Stomach (tissue), 4 donors: ENCODE results near the gene ST6GALNAC3.

Experiments
- POLR2A ChIP-seq, 4 donors: fragments of 450-650 bp; IDR thresholded peaks; one replicate each; pipeline ENCODE4 v1.6.1; 2016; ENCODE audit warnings: antibody characterized with exemption in 4 of 4, control low read depth in 2 of 4, mild to moderate bottlenecking in 1 of 4, moderate library complexity in 1 of 4
- POLR2AphosphoS5 ChIP-seq, 3 donors: sonication (generic); formaldehyde crosslinking; IDR thresholded peaks; one replicate each; pipeline ENCODE4 v1.6.1; 2016; ENCODE audit warnings: antibody characterized with exemption in 3 of 3
- TF ChIP-seq, protein P1 (sequence below), 7 experiments: fragments of 450-650 bp in 4 of 7; fragments of 200-600 bp in 3 of 7; sonication (generic) in 3 of 7; IDR thresholded peaks; one replicate each; pipeline ENCODE4 v1.5.1; 2016 to 2019; ENCODE audit warnings: antibody characterized with exemption in 7 of 7, control low read depth in 2 of 7, mild to moderate bottlenecking in 1 of 7

DNA sequence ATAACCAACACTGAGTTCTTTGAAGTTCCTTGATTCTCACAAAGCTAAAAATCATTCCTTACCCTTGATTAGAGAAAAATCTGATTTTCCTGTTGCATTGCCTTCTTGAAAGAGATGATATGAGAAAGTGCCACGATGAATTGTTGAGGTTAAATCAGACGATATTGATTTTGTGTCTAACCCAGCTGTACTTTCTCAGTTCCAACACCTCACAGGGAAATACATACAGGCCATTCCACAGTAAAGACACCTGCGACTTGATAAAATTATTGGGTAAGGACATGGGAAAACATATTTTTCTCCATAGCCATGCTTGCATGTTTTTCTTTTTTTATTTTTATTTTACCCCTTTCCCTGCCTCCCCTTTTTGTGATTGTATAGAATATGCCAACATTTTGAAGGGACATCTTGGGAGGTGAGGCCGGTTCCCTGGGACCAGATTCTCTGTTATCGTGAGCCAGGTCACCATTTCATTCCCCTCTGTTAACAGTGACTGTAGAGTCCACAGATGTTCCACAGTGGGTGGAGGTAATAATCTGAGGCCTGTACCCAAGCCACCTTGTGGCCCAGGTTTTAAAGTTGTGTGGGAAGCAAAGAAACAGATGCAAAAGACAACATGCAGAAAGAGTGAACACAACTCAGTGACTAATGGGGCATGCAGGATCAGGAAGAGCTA lies 537.4 kb downstream of the ST6GALNAC3 start:
- TF ChIP-seq, protein P1, sequence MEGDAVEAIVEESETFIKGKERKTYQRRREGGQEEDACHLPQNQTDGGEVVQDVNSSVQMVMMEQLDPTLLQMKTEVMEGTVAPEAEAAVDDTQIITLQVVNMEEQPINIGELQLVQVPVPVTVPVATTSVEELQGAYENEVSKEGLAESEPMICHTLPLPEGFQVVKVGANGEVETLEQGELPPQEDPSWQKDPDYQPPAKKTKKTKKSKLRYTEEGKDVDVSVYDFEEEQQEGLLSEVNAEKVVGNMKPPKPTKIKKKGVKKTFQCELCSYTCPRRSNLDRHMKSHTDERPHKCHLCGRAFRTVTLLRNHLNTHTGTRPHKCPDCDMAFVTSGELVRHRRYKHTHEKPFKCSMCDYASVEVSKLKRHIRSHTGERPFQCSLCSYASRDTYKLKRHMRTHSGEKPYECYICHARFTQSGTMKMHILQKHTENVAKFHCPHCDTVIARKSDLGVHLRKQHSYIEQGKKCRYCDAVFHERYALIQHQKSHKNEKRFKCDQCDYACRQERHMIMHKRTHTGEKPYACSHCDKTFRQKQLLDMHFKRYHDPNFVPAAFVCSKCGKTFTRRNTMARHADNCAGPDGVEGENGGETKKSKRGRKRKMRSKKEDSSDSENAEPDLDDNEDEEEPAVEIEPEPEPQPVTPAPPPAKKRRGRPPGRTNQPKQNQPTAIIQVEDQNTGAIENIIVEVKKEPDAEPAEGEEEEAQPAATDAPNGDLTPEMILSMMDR (IDR thresholded peaks at IDR 0.05): no peak
- TF ChIP-seq POLR2AphosphoS5 (IDR thresholded peaks at IDR 0.05) (no peak), POLR2A (IDR thresholded peaks at IDR 0.05) (no peak)
